ENCODE results near the gene TNFAIP8.

The TNFAIP8 gene

GRCh38 chr5:119353213-119353612 is 2.6 kb upstream of the TNFAIP8 start:
- no peak for DNase-seq

- no peak for DNase-seq
These were observed 2.0 kb upstream of the TNFAIP8 start for GRCh38 chr5:119353686-119354366.

- DNase-seq: no peak
These were observed 1.1 kb upstream of the TNFAIP8 start for GRCh38 chr5:119354537-119355243.

GRCh38 chr5:119355244-119355638 is 578 bp upstream of the TNFAIP8 start:
- DNase-seq: peak; percentile 82

GRCh38 chr5:119356612-119357188 is 881 bp downstream of the TNFAIP8 start:
- DNase-seq: no peak

- DNase-seq: no peak
These were observed 1.5 kb downstream of the TNFAIP8 start for GRCh38 chr5:119357270-119357669.

GRCh38 chr5:119357808-119358529 is 2.1 kb downstream of the TNFAIP8 start:
- DNase-seq: no peak

- DNase-seq: no peak
These were observed 2.7 kb downstream of the TNFAIP8 start for GRCh38 chr5:119358530-119358900.

- no peak for DNase-seq
These were observed 3.2 kb downstream of the TNFAIP8 start for GRCh38 chr5:119358901-119359603.

GRCh38 chr5:119359737-119360413 is 4.1 kb downstream of the TNFAIP8 start:
- DNase-seq: no peak

GRCh38 chr5:119360905-119361593 is 5.2 kb downstream of the TNFAIP8 start:
- no peak for DNase-seq

- DNase-seq: no peak
These were observed 5.8 kb downstream of the TNFAIP8 start for GRCh38 chr5:119361594-119362125.

- no peak for DNase-seq
These were observed 6.9 kb downstream of the TNFAIP8 start for GRCh38 chr5:119362714-119363113.

GRCh38 chr5:119363271-119363670 is 7.5 kb downstream of the TNFAIP8 start:
- no peak for DNase-seq

- no peak for DNase-seq
These were observed 8.1 kb downstream of the TNFAIP8 start for GRCh38 chr5:119363936-119364335.

GRCh38 chr5:119365847-119366539 is 10.2 kb downstream of the TNFAIP8 start:
- DNase-seq: no peak

GRCh38 chr5:119366540-119366881 is 10.7 kb downstream of the TNFAIP8 start:
- DNase-seq: no peak

GRCh38 chr5:119367502-119368237 is 11.9 kb downstream of the TNFAIP8 start:
- DNase-seq: no peak

GRCh38 chr5:119368238-119368630 is 12.4 kb downstream of the TNFAIP8 start:
- DNase-seq: no peak

- no peak for DNase-seq
These were observed 14.7 kb downstream of the TNFAIP8 start for GRCh38 chr5:119370486-119370885.
